ENCODE measurements around the gene HPCA.
A peak's percentile ranks its signal among the peaks of the same experiment; 100 is the strongest.

HPCA gene

GRCh38 chr1:32868085-32868484, 18.2 kb upstream of the HPCA start:
- peaks cover 19% of the 10 kb centered on the region for H3K27me3 ChIP-seq (ENCODE audit: insufficient read depth, poor library complexity, severe bottlenecking)
- DNase-seq (ENCODE audit: low spot score) (no peak), ATAC-seq (ENCODE audit: low read depth) (no peak)
- H3K27ac ChIP-seq (ENCODE audit: poor library complexity, severe bottlenecking), result no peak overlapping the region
- no peak for TF ChIP-seq CTCF (IDR thresholded peaks at IDR 0.05; ENCODE audit: poor library complexity, severe bottlenecking)
- H3K4me3 ChIP-seq (ENCODE audit: severe bottlenecking), result no peak overlapping the region
- H3K36me3 ChIP-seq (ENCODE audit: low read depth), result no peaks in the 10 kb centered on the region
- H3K9me3 ChIP-seq (ENCODE audit: severe bottlenecking), result no peaks in the 10 kb centered on the region
- H3K4me1 ChIP-seq (ENCODE audit: insufficient read depth, poor library complexity, severe bottlenecking), result no peaks in the 10 kb centered on the region

GRCh38 chr1:32868806-32869455, 17.4 kb upstream of the HPCA start:
- Histone ChIP-seq H3K4me1 (ENCODE audit: insufficient read depth, poor library complexity, severe bottlenecking) (no peaks in the 10 kb centered on the region), H3K4me3 (ENCODE audit: severe bottlenecking) (no peak overlapping the region), H3K27me3 (ENCODE audit: insufficient read depth, poor library complexity, severe bottlenecking) (peaks cover 19% of the 10 kb centered on the region), H3K27ac (ENCODE audit: poor library complexity, severe bottlenecking) (no peak overlapping the region), H3K9me3 (ENCODE audit: severe bottlenecking) (no peaks in the 10 kb centered on the region), H3K36me3 (ENCODE audit: low read depth) (no peaks in the 10 kb centered on the region)
- no peak for DNase-seq (ENCODE audit: low spot score)
- no peak for TF ChIP-seq CTCF (IDR thresholded peaks at IDR 0.05; ENCODE audit: poor library complexity, severe bottlenecking)
- no peak for ATAC-seq (ENCODE audit: low read depth)

GRCh38 chr1:32869923-32870614, 16.2 kb upstream of the HPCA start:
- H3K9me3 ChIP-seq (ENCODE audit: severe bottlenecking), result no peaks in the 10 kb centered on the region
- no peaks in the 10 kb centered on the region for H3K36me3 ChIP-seq (ENCODE audit: low read depth)
- DNase-seq (ENCODE audit: low spot score) (no peak), ATAC-seq (ENCODE audit: low read depth) (no peak)
- peak overlapping the region; percentile 29 for H3K4me3 ChIP-seq (ENCODE audit: severe bottlenecking)
- no peak for TF ChIP-seq CTCF (IDR thresholded peaks at IDR 0.05; ENCODE audit: poor library complexity, severe bottlenecking)
- peaks cover 19% of the 10 kb centered on the region for H3K27me3 ChIP-seq (ENCODE audit: insufficient read depth, poor library complexity, severe bottlenecking)
- no peak overlapping the region for H3K27ac ChIP-seq (ENCODE audit: poor library complexity, severe bottlenecking)
- no peaks in the 10 kb centered on the region for H3K4me1 ChIP-seq (ENCODE audit: insufficient read depth, poor library complexity, severe bottlenecking)

- Histone ChIP-seq H3K9me3 (ENCODE audit: severe bottlenecking) (no peaks in the 10 kb centered on the region), H3K4me3 (ENCODE audit: severe bottlenecking) (peak within 1 kb of the TSS; percentile 29), H3K27ac (ENCODE audit: poor library complexity, severe bottlenecking) (no peak within 1 kb of the TSS), H3K36me3 (ENCODE audit: low read depth) (no peaks in the 10 kb centered on the region), H3K4me1 (ENCODE audit: insufficient read depth, poor library complexity, severe bottlenecking) (no peaks in the 10 kb centered on the region), H3K27me3 (ENCODE audit: insufficient read depth, poor library complexity, severe bottlenecking) (peaks cover 19% of the 10 kb centered on the region)
- DNase-seq (ENCODE audit: low spot score), result no peak
- TF ChIP-seq CTCF (IDR thresholded peaks at IDR 0.05; ENCODE audit: poor library complexity, severe bottlenecking), result no peak
- peak; percentile 30 for ATAC-seq (ENCODE audit: low read depth)
Observed at GRCh38 chr1:32870615-32871363, 15.5 kb upstream of the HPCA start, which contains the start of gene FNDC5. Gene FNDC5, minus strand, starts transcription at chr1:32870912.

All from RWPE2 (cell line).